GM12873 (cell line): Measurements from ENCODE around the gene FAAP100.

Experiments
- CTCF ChIP-seq: IDR thresholded peaks from 2 replicates; pipeline ENCODE4 v1.5.1; 2012; ENCODE audit warnings: low read depth, mild to moderate bottlenecking, moderate library complexity, low read length, control low read depth; ENCODE audit not compliant: insufficient read depth; ENCODE audit errors: missing control alignments

FAAP100 gene

GRCh38 chr17:81533339-81534141, 18.6 kb downstream of the FAAP100 start:
- TF ChIP-seq CTCF = no peak

GRCh38 chr17:81532490-81533287, 19.5 kb downstream of the FAAP100 start:
- TF ChIP-seq CTCF = no peak

- no peak for TF ChIP-seq CTCF
Measured at GRCh38 chr17:81529437-81529803, 22.7 kb downstream of the FAAP100 start.

- TF ChIP-seq CTCF = no peak
Measured at GRCh38 chr17:81528651-81529436, 23.3 kb downstream of the FAAP100 start.

- no peak for TF ChIP-seq CTCF
Measured at GRCh38 chr17:81528384-81528650, 23.8 kb downstream of the FAAP100 start.

- no peak for TF ChIP-seq CTCF
Measured at GRCh38 chr17:81527591-81528383, 24.4 kb downstream of the FAAP100 start, which contains the start of gene FSCN2. FSCN2 (plus strand) TSS chr17:81528377; CDS start chr17:81528532, 155 bp downstream.
